Measurements from ENCODE around the gene SPAG16.
"Not testable (repeated sequence)": the region's sequence is repeated elsewhere in the genome, so short reads cannot be mapped to it uniquely, and the experiment has no call there.

Gene SPAG16

DNA sequence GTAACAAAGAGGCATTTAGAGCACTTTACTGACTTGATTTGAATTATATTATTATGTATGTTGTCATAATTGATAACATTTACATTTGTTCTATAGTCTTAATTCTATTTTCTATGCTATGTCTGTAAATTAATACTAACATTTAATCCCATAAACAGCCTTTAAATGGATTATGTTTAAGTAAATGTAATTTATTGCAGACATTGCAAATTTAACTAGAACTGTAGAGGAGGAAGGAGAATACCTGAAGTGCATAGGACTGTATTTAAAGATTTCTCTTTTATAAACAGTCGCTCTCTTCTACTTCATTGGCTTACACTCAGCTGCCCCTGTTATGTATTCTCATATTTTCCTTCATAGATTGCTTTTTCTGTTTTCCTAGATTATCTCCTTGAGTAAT is 92.4 kb downstream of the SPAG16 start:
- DNase-seq (ENCODE audit: low spot score in 2 of 2): no peak
- no peaks in the 10 kb centered on the region for H3K27me3 ChIP-seq (ENCODE audit: low read depth)
- H3K9me3 ChIP-seq: no peaks in the 10 kb centered on the region
- no peaks in the 10 kb centered on the region for H3K36me3 ChIP-seq (replicated peaks)
- H3K4me1 ChIP-seq: no peaks in the 10 kb centered on the region
- in situ Hi-C loops (cut with MboI; ENCODE audit: low sequenced_read_pairs): no loop called here
- H3K4me3 ChIP-seq: no peak overlapping the region

DNA sequence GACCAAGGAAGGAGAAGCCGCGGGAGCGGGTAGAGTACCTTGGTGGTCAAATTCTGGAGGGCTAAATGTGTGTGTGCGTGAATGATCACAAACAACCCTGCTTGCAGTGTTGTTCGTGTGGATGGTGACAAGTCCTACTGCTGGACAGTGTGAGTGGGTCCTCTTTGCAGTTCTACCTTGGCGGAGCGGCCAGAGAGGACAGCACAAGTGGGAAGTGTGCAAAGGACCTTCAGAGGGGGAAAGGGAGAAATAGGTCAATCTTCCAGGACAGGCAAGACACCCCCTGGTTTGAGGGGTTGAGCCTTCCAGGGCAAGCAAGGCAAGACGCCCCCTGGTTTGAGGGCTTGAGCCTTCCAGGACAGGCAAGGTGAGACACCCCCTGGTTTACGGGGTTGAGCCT is 122.8 kb downstream of the SPAG16 start:
- in situ Hi-C loops (cut with MboI; ENCODE audit: low sequenced_read_pairs): not testable (repeated sequence)

DNA sequence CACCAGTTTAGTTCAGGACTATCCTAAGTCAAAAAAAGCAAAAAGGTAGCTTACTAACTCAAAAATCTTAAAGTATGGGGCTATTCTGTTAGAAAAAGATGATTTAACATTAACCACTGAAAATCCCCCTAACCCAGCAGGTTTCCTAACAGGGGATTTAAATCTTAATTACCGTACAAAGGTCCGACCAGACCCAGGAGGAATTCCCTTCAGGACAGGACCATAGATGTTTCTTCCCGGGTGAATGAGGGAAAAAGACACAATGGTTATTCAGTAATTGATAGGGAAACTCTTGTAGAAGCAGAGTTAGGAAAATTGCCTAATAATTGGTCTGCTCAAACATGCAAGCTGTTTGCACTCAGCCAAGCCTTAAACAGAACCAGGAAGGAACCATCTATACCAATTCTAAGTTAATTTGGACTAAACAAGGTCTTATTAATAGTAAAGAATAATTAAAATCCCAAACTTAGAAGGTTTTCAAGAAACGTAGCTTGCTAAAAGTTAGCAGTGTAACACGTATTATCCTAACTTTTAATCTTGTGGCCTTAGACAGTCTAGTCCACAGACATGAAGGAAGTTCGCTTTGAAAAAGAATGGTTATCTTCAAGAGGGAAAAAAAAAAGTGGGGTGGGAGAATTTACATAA is 124.3 kb downstream of the SPAG16 start:
- H3K9me3 ChIP-seq; H3K27me3 ChIP-seq (ENCODE audit: low read depth); H3K4me3 ChIP-seq; H3K36me3 ChIP-seq (replicated peaks); in situ Hi-C loops (cut with MboI; ENCODE audit: low sequenced_read_pairs); H3K4me1 ChIP-seq; DNase-seq (ENCODE audit: low spot score in 2 of 2): not testable (repeated sequence)

More for the DNA sequence above, 122.8 kb downstream of the SPAG16 start:
- not testable (repeated sequence) for DNase-seq (ENCODE audit: low spot score in 2 of 2); H3K36me3 ChIP-seq (replicated peaks); H3K4me1 ChIP-seq; H3K9me3 ChIP-seq; H3K27me3 ChIP-seq (ENCODE audit: low read depth); H3K4me3 ChIP-seq

DNA sequence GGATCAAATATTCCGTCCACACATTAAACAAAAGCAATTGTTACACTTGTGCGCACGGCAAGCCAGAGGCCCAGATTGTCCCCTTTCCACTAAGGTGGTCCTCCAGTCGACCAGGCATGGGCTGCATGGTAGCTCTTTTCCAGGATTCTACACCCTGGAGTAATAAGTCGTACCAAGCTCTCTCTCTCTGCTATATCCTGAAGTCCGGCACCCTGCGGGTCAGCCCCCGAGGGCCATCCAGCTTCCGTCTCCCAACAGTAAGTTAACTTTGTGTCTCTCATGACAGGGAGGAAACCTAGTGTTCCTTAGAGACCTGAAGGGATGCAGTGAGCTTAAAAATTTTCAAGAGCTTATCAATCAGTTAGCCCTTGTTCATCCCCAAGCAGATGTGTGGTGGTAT is 126.4 kb downstream of the SPAG16 start:
- H3K4me3 ChIP-seq; H3K36me3 ChIP-seq (replicated peaks); H3K27me3 ChIP-seq (ENCODE audit: low read depth); H3K4me1 ChIP-seq; H3K9me3 ChIP-seq; DNase-seq (ENCODE audit: low spot score in 2 of 2); in situ Hi-C loops (cut with MboI; ENCODE audit: low sequenced_read_pairs): not testable (repeated sequence)

DNA sequence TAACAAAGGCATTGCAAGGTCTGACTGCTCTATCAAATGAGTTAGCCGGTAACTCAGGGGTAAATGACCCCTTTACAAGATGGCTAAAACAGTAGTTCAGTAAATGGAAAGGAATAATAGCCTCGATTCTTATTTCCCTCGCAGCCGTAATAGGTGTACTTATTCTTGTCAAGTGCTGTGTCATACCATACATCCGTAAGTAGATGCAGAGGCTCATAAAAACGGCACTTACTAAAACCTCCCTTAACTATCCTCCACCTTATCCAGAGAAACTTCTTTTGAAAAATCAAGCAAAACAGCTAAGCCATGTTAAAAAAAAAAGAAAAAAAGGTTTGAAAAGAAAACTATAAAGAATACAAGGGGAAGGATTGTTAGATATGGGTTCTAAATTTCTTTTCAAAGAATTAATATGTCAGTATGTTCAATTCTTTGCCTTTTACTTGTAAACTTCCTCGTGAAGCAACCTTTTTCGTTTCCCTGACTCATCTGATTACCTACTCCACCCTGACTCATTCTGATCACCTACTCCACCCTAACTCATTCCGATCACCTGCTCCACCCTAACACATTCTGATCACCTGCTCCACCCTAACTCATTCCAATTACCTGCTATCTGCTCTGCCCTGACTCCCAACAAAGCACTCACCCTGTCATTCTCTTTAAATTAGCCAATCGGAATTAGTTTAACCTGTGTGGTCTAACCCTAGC is 127.5 kb downstream of the SPAG16 start:
- Histone ChIP-seq H3K4me3 (no peak overlapping the region), H3K9me3 (no peaks in the 10 kb centered on the region), H3K36me3 (replicated peaks) (no peaks in the 10 kb centered on the region), H3K4me1 (no peaks in the 10 kb centered on the region), H3K27me3 (ENCODE audit: low read depth) (no peaks in the 10 kb centered on the region)
- no peak for DNase-seq (ENCODE audit: low spot score in 2 of 2)
- in situ Hi-C loops (cut with MboI; ENCODE audit: low sequenced_read_pairs): no loop called here

DNA sequence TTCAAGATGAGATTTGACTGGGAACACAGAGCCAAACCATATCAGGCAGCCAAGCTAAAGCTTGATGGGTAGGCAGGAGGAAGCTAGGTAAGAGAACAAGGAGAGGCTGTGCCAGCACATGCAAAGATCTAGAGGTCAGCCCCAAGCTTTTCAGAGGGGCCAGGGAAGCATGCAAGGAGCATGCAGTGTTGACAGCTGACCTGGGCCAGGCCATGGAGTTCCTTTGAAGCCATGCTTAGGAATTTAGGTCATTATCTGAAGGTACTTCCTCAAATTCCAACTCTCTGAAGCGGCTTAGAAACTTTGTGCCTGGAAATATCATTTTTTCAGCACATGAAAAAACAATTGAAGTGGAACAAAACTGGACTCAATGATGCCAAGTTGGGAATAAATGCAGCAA is 130.8 kb downstream of the SPAG16 start:
- Histone ChIP-seq H3K4me1 (no peaks in the 10 kb centered on the region), H3K4me3 (no peak overlapping the region), H3K36me3 (replicated peaks) (no peaks in the 10 kb centered on the region), H3K27me3 (ENCODE audit: low read depth) (no peaks in the 10 kb centered on the region), H3K9me3 (no peaks in the 10 kb centered on the region)
- in situ Hi-C loops (cut with MboI; ENCODE audit: low sequenced_read_pairs): no loop called here
- DNase-seq (ENCODE audit: low spot score in 2 of 2): no peak

DNA sequence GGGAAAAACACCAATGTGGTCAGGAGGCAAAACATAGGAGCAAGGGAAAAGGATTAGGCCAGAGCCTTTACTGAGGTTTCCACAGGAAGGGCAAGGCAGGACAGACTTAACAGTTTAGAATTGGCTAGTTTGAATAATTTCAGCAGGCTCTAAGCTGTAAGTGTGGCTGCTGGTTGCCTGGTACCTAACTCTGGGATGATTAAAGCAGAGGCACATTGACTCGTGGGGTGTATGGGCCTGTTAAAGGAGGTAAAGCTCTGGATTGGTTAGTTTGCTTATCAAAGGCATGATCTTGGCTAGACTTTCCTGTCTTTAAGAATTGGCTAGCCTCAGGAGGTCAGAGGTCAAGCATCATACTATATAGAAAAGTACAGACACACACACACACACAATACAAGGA is 132.6 kb downstream of the SPAG16 start:
- in situ Hi-C loops (cut with MboI; ENCODE audit: low sequenced_read_pairs): no loop called here
- H3K4me3 ChIP-seq: no peak overlapping the region

DNA sequence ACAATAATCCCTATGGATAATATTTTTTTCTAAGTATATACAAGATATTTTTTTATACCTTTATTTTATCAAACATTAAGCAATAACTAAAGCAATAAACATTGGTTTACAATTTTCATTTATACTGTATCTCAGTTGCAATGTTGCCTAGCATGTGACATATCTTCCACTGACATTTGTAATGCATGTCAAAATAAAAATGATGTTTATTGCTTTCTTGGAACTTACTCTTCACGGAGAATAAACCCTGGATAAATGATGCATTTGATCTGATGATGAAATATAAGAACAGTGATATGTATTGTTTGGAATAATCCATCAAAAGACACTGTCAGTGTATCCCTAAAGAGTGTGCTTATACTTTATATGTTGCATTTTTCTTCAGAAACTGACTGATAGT is 135.7 kb downstream of the SPAG16 start:
- H3K9me3 ChIP-seq: no peaks in the 10 kb centered on the region
- H3K27me3 ChIP-seq (ENCODE audit: low read depth): no peaks in the 10 kb centered on the region
- no peaks in the 10 kb centered on the region for H3K36me3 ChIP-seq (replicated peaks)
- DNase-seq (ENCODE audit: low spot score in 2 of 2): no peak
- in situ Hi-C loops (cut with MboI; ENCODE audit: low sequenced_read_pairs): no loop called here
- no peak overlapping the region for H3K4me3 ChIP-seq
- no peaks in the 10 kb centered on the region for H3K4me1 ChIP-seq

More for the DNA sequence above, 132.6 kb downstream of the SPAG16 start:
- no peaks in the 10 kb centered on the region for H3K9me3 ChIP-seq
- no peaks in the 10 kb centered on the region for H3K4me1 ChIP-seq
- DNase-seq (ENCODE audit: low spot score in 2 of 2): no peak
- no peaks in the 10 kb centered on the region for H3K36me3 ChIP-seq (replicated peaks)
- no peaks in the 10 kb centered on the region for H3K27me3 ChIP-seq (ENCODE audit: low read depth)

DNA sequence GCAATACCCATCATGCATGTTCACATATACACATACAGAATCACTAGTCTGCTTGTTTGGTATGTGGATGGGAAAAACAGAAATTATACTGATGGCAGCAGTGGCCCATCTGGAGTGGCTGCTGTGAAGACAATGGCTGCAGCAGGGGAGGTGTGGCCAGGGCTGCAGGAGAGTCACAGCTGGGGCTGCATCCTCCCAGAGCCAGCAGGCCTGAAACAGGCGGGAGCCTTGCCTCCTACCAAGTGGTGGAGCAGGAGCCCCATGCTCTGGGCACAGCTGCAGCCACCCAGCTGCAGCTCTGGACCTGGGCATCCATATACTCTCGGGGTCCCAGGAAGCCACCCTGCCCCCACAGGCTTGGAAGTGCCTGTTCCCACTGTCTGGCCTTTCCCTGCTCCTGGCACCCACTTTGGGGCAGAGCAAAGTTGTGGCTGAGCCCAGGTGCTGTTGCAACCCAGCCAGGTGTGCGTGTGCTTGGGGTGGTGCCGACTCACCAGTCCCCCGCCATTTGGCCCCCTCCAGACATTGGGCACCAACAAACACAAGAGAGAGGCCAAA is 136.6 kb downstream of the SPAG16 start:
- Histone ChIP-seq H3K4me1 (no peaks in the 10 kb centered on the region), H3K36me3 (replicated peaks) (no peaks in the 10 kb centered on the region), H3K27me3 (ENCODE audit: low read depth) (no peaks in the 10 kb centered on the region), H3K9me3 (no peaks in the 10 kb centered on the region), H3K4me3 (no peak overlapping the region)
- in situ Hi-C loops (cut with MboI; ENCODE audit: low sequenced_read_pairs): no loop called here
- DNase-seq (ENCODE audit: low spot score in 2 of 2): no peak

DNA sequence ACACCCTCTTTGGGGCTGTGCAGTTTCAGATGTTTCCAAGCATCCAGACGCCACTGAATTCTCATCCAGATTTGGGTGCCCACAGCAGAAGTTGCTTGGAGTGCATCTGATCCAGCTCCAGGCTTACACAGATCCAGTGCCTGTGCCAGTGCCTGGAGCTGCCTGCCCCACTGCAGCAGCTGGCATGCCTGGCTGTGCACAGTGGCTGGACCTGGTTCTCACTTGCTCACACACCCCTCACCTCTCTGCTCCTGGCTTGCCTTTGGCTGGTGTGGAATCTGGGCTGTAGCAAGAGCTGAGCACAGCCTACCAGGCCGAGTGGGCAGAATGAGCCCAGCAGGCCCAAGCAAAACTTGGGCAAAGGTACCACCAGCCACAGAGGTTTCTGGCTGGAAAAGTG is 137.9 kb downstream of the SPAG16 start:
- DNase-seq (ENCODE audit: low spot score in 2 of 2): no peak
- no peaks in the 10 kb centered on the region for H3K27me3 ChIP-seq (ENCODE audit: low read depth)
- H3K4me3 ChIP-seq: no peak overlapping the region
- no peaks in the 10 kb centered on the region for H3K4me1 ChIP-seq
- in situ Hi-C loops (cut with MboI; ENCODE audit: low sequenced_read_pairs): no loop called here
- no peaks in the 10 kb centered on the region for H3K9me3 ChIP-seq
- no peaks in the 10 kb centered on the region for H3K36me3 ChIP-seq (replicated peaks)

DNA sequence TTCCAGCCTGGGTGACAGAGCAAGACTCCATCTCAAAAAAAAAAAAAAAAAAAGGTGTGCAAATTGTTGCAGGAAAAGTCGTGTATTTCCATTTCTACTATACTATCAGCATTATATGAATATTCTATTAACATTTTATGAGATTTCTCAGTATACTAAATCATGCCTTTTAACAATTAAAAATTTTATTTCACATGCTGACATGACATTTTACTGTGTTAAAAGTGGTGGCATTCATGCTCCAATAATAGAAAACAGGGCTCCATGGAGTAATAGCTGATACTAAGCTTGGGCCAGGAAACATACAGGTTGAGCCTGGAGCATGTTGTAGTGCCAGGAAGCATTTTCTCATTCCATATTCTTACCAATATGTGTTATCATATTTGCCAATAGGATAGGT is 141.4 kb downstream of the SPAG16 start:
- Histone ChIP-seq H3K4me1 (no peaks in the 10 kb centered on the region), H3K9me3 (no peaks in the 10 kb centered on the region), H3K36me3 (replicated peaks) (no peaks in the 10 kb centered on the region), H3K4me3 (no peak overlapping the region), H3K27me3 (ENCODE audit: low read depth) (no peaks in the 10 kb centered on the region)
- in situ Hi-C loops (cut with MboI; ENCODE audit: low sequenced_read_pairs): no loop called here
- no peak for DNase-seq (ENCODE audit: low spot score in 2 of 2)

DNA sequence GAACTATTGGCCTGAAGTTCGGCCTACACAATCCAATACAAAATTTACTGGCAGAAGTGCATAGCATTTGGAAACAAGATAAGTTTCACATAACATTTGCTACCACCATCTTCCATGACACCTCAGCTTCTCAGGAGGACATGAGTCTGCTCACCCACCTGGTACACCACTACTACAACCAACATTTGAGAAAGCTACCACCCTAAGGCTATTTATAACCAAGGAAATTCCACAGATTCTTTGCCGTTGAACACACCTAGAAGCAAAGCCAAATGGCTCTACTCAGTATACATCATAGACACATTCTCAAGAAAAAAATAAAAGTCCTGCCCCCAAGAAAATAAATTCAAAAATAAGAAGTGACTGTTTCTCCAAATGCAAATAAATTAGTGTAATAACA is 145.3 kb downstream of the SPAG16 start:
- no peak overlapping the region for H3K4me3 ChIP-seq
- no peak for DNase-seq (ENCODE audit: low spot score in 2 of 2)
- no peaks in the 10 kb centered on the region for H3K4me1 ChIP-seq
- no peaks in the 10 kb centered on the region for H3K27me3 ChIP-seq (ENCODE audit: low read depth)
- in situ Hi-C loops (cut with MboI; ENCODE audit: low sequenced_read_pairs): no loop called here
- H3K36me3 ChIP-seq (replicated peaks): no peaks in the 10 kb centered on the region
- H3K9me3 ChIP-seq: no peaks in the 10 kb centered on the region

DNA sequence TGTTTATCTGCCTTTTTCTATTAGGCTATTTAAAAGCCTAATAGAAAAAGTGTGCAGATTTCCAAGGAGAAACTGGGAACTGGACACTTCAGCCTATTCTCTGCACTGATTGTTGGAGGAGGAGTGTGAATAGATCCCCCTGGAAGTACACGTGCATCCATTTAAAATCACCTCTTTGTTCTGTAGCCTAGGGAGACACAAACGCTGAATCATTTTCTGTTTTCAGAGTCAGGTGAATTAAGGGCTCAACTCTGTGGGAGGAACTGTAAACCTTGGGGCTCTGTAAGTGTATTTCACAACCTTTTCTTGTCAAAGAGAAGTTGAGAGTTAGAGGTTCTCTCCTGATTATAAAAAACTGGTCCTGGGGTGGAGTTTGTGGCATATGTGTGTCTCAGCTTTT is 159.7 kb downstream of the SPAG16 start:
- H3K9me3 ChIP-seq: no peaks in the 10 kb centered on the region
- no peaks in the 10 kb centered on the region for H3K4me1 ChIP-seq
- no peak for DNase-seq (ENCODE audit: low spot score in 2 of 2)
- no peaks in the 10 kb centered on the region for H3K27me3 ChIP-seq (ENCODE audit: low read depth)
- H3K4me3 ChIP-seq: no peak overlapping the region
- in situ Hi-C loops (cut with MboI; ENCODE audit: low sequenced_read_pairs): no loop called here
- H3K36me3 ChIP-seq (replicated peaks): no peaks in the 10 kb centered on the region

DNA sequence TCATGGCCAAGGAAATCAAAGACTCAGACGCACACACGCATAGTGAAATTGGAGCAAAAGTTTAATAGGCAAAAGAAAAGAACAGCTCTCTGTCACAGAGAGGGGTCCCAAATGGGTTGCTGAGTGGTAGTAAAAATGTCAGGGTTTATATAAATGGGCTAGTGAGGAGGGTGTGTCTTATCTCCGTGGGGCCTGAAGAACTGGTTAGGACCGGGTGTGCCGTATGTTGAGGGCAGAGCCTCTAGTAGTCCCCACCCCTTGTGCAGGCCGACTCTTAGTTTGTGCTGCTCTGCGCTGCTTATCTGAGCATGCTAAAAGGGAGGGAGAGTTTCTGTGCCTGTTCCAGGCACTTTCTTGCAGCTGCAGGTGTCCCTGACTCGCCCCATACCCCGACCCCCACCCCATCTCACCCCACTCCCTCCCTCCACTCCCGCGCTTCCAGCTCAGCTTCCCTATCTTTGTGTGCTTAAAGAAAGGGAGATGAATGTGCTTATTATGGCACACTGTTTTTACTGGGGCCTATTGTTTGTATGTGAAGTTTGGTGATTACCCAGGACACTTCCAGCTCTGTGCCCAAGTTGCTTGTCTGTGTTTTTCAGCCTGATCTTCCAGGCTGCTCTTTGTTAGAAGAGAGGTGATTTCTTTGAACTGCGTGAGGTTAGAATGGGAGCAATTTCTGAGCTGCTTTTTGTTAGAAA is 167.4 kb downstream of the SPAG16 start:
- H3K4me1 ChIP-seq: no peaks in the 10 kb centered on the region
- no peak overlapping the region for H3K4me3 ChIP-seq
- in situ Hi-C loops (cut with MboI; ENCODE audit: low sequenced_read_pairs): no loop called here
- no peaks in the 10 kb centered on the region for H3K9me3 ChIP-seq
- H3K36me3 ChIP-seq (replicated peaks): no peaks in the 10 kb centered on the region
- H3K27me3 ChIP-seq (ENCODE audit: low read depth): no peaks in the 10 kb centered on the region
- no peak for DNase-seq (ENCODE audit: low spot score in 2 of 2)
